Measurements from ENCODE around the gene ARHGEF9. TPM values are rescaled to one million over a fixed set of nuclear protein-coding genes. Genes with fewer than 3 reads are reported as not detected.

Gene ARHGEF9
- total RNA-seq, 2 experiments from 2014 or later: 12.8 to 21.7 TPM

DNA sequence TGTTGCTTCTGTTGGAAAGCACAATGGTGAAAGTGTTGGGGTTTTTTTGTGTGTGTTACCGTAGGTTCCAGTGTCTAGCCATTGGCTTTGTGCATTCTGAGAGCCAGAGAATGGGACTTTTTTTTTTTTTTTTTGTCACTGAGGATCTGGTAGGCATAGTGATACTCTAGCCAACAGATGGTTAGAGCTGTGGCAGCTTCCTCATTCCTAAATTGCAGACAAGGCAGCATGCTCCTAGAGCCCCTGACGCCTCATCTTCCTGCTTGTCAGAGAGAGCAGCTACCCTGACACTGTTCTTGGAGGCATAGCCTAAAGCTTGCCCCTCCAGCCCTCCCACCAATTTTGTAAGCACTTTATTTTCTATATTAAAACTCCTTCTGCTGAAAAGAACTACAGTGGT lies 27.0 kb downstream of the ARHGEF9 start:
- H3K36me3 ChIP-seq (ENCODE audit: insufficient read depth, low read length): no peaks in the 10 kb centered on the region
- no peak overlapping the region for H3K4me2 ChIP-seq (ENCODE audit: low read length)
- POLR2A ChIA-PET: no interaction called here
- no peak overlapping the region for H3K4me3 ChIP-seq (ENCODE audit: low read depth, low read length, poor library complexity, severe bottlenecking)
- H3K9me2 ChIP-seq (ENCODE audit: insufficient read depth, low read length): no peaks in the 10 kb centered on the region
- peaks cover 11% of the 10 kb centered on the region for H3K4me1 ChIP-seq (ENCODE audit: insufficient read depth, low read length, poor library complexity, severe bottlenecking)
- TF ChIP-seq EZH2phosphoT487 (IDR thresholded peaks at IDR 0.05; ENCODE audit: borderline replicate concordance, low read depth, low read length) (no peak), CTCF (conservative IDR thresholded peaks at IDR 0.05; ENCODE audit: low read length) (no peak)
- no peaks in the 10 kb centered on the region for H4K20me1 ChIP-seq (ENCODE audit: insufficient read depth, low read length)
- no peaks in the 10 kb centered on the region for H3K9me3 ChIP-seq (ENCODE audit: low read length)
- H3K27ac ChIP-seq (ENCODE audit: low read depth, low read length, poor library complexity, severe bottlenecking): no peak overlapping the region
- H2AFZ ChIP-seq (ENCODE audit: low read length): no peak overlapping the region
- intact Hi-C loops (cut with micrococcal nuclease; ENCODE audit: unreplicated experiment): loop anchor here (5.0 kb wide), 1 partner anchor 406 kb away; the partner anchor contains the start of gene SPIN4
- DNase-seq (ENCODE audit: low spot score): no peak
- BruUV-seq (replicated peaks): no TSS peak
- CTCF ChIA-PET (ENCODE audit: unreplicated experiment): interaction anchor here (0.6 kb wide), 1 partner anchor 9 kb away, joined by 3 read pairs; no protein-coding TSS in a partner anchor
- H3K79me2 ChIP-seq (ENCODE audit: insufficient read depth, low read depth, low read length): 0 out of 2 replicates have a peak, but pooled peaks cover 3% of the 10 kb centered on the region

- H3K79me2 ChIP-seq (ENCODE audit: insufficient read depth, low read depth, low read length): peaks cover 6% of the 10 kb centered on the region; the same call in 1 of the 2 replicates
- H2AFZ ChIP-seq (ENCODE audit: low read length): peak overlapping the region; percentile 55; the same call in 1 of the 2 replicates
- BruUV-seq (replicated peaks): no TSS peak
- H3K4me2 ChIP-seq (ENCODE audit: low read length): peak overlapping the region; percentile 74
- no peaks in the 10 kb centered on the region for H4K20me1 ChIP-seq (ENCODE audit: insufficient read depth, low read length)
- H3K4me1 ChIP-seq (ENCODE audit: insufficient read depth, low read length, poor library complexity, severe bottlenecking): peaks cover 6% of the 10 kb centered on the region
- no peak for TF ChIP-seq CTCF (conservative IDR thresholded peaks at IDR 0.05; ENCODE audit: low read length)
- no peak for TF ChIP-seq EZH2phosphoT487 (IDR thresholded peaks at IDR 0.05; ENCODE audit: borderline replicate concordance, low read depth, low read length)
- ChIA-PET CTCF (ENCODE audit: unreplicated experiment) (no interaction called here), POLR2A (interaction anchor here (1.9 kb wide), 1 partner anchor 12 kb away, joined by 4 read pairs; no protein-coding TSS in a partner anchor)
- H3K9me2 ChIP-seq (ENCODE audit: insufficient read depth, low read length): no peaks in the 10 kb centered on the region
- no peaks in the 10 kb centered on the region for H3K9me3 ChIP-seq (ENCODE audit: low read length)
- H3K36me3 ChIP-seq (ENCODE audit: insufficient read depth, low read length): no peaks in the 10 kb centered on the region
- intact Hi-C loops (cut with micrococcal nuclease; ENCODE audit: unreplicated experiment): loop anchor here (5.0 kb wide), 1 partner anchor 404 kb away; the partner anchor contains the start of gene SPIN4
- no peak for DNase-seq (ENCODE audit: low spot score)
- H3K27ac ChIP-seq (ENCODE audit: low read depth, low read length, poor library complexity, severe bottlenecking): no peak overlapping the region
- H3K4me3 ChIP-seq (ENCODE audit: low read depth, low read length, poor library complexity, severe bottlenecking): peak overlapping the region; percentile 83
These were observed 29.1 kb downstream of the ARHGEF9 start for GRCh38 chrX:63755892-63756291.

Measured in OCI-LY7 (cell line).